Islet of Langerhans (tissue), 1 donor: ENCODE data around the gene HS1BP3.

ENCODE experiments used
- FAIRE-seq: peaks from one replicate; lab custom pipeline; 2011; peaks lifted over from hg19 to GRCh38; lab: Jason Lieb, UNC

Gene HS1BP3

DNA sequence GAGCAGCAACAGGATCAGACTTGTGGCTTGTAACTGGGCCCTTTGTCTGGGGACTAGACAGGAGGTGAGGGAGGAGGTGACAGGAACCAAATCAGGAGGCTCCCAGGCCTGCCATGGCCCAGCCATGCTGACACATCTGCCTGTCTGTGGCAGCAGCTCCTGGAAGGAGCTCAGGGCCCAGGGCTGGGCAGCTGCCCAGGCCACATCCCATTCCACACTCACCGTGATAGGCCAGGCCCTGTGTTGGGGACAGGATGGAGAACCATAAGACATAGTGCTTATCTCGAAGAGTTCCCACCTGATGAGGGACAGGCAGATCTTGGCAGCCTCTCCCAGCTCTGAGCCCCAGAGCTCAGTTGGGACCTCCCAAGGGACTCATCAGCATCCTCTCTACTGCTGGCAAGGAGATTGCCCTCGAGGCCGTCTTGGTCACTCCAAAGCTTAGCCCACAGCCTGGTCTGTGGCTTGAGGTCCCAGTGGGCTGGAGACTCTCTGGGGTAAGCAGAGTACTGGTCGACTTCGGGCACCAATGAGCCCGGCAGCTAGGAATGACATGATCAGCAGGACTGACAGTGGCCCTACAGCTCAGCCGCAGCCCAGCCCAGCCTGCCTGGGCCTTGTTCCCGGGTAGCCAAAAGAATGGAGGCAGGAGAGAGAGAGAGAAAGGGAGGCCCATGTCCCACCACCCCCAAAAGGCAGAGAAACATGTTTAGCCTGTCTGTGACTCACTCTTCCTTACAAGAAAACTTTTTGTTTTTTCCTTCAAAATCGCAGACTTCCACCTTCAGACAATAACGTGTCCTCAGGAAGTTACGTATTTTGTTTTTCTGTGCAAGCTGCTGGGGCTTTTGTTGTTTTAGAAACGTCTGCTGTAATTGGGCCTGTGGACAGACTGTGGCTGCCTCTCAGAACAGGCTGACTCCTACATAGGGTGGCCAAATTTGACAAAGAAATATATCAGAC, 82.1 kb downstream of the HS1BP3 start:
- no peak for FAIRE-seq

DNA sequence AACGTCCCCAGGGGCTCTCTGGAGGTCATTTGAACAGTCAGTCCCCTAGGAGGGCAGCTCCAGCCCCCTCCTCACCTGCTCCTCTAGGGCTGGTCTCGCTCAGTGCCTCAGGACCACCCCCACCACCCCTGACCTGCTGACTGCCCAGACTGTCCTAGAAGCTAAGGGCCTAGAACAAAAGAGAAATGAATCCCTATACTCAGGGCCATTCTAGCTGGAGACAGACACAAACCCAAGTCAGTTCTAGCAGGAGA, 83.0 kb downstream of the HS1BP3 start:
- FAIRE-seq: no peak
